Endothelial cell (in vitro differentiated cells): ENCODE results near the gene CHAF1A. TPM values are rescaled to one million over a fixed set of nuclear protein-coding genes. Genes with fewer than 3 reads are reported as not detected.

Experiments used
- DNase-seq: peaks from one replicate; pipeline ENCODE4 v3.0.0; 2021; ENCODE audit warnings: low spot score
- H3K27ac Mint-ChIP-seq: one replicate; pipeline ENCODE4 v1.8.0; 2021; ENCODE audit warnings: mixed read lengths, inconsistent platforms; ENCODE audit not compliant: unreplicated experiment
- H3K27me3 Mint-ChIP-seq: one replicate; pipeline ENCODE4 v1.8.0; 2021; ENCODE audit warnings: mild to moderate bottlenecking, moderate library complexity, mixed read lengths, inconsistent platforms; ENCODE audit not compliant: unreplicated experiment
- H3K36me3 Mint-ChIP-seq: one replicate; pipeline ENCODE4 v1.8.0; 2021; ENCODE audit warnings: mild to moderate bottlenecking, low read depth, mixed read lengths, inconsistent platforms; ENCODE audit not compliant: unreplicated experiment
- H3K4me1 Mint-ChIP-seq: one replicate; pipeline ENCODE4 v1.8.0; 2021; ENCODE audit warnings: mild to moderate bottlenecking, mixed read lengths, inconsistent platforms; ENCODE audit not compliant: unreplicated experiment
- H3K4me3 Mint-ChIP-seq: one replicate; pipeline ENCODE4 v1.8.0; 2021; ENCODE audit warnings: mild to moderate bottlenecking, mixed read lengths, inconsistent platforms; ENCODE audit not compliant: unreplicated experiment
- H3K9me3 Mint-ChIP-seq: one replicate; pipeline ENCODE4 v1.8.0; 2021; ENCODE audit warnings: mixed read lengths, inconsistent platforms; ENCODE audit not compliant: unreplicated experiment
- CTCF ChIP-seq: fragments of 200-600 bp; sonication (generic); IDR thresholded peaks from one replicate; pipeline ENCODE4 v1.5.0; 2021; ENCODE audit warnings: antibody characterized with exemption; ENCODE audit not compliant: unreplicated experiment
- total RNA-seq: library from RNA; stranded (reverse); fragmentation: NEBNext Ultra II Directional; extraction: Animal tissue kit (Norgen Biotek cat#: 25700); gene quantifications from one replicate; pipeline ENCODE4 v1.2.1, GENCODE V29; 2021; ENCODE audit not compliant: unreplicated experiment

CHAF1A gene
- total RNA-seq, 1 donor from 2014 or later: 29.8 TPM

- TF ChIP-seq CTCF: no peak
- Mint-ChIP-seq H3K4me1 (no peaks in the 10 kb centered on the region), H3K27ac (no peak overlapping the region), H3K9me3 (no peaks in the 10 kb centered on the region), H3K27me3 (peaks cover 4% of the 10 kb centered on the region), H3K36me3 (peaks cover 7% of the 10 kb centered on the region), H3K4me3 (no peak overlapping the region)
- DNase-seq: no peak
Measured at GRCh38 chr19:4447327-4448146, 45.1 kb downstream of the CHAF1A start.

GRCh38 chr19:4448147-4448985 lies 45.9 kb downstream of the CHAF1A start:
- no peak overlapping the region for H3K27ac Mint-ChIP-seq
- no peak for DNase-seq
- no peaks in the 10 kb centered on the region for H3K9me3 Mint-ChIP-seq
- H3K36me3 Mint-ChIP-seq: peaks cover 7% of the 10 kb centered on the region
- no peak overlapping the region for H3K4me3 Mint-ChIP-seq
- H3K4me1 Mint-ChIP-seq: no peaks in the 10 kb centered on the region
- no peak for TF ChIP-seq CTCF
- H3K27me3 Mint-ChIP-seq: peaks cover 4% of the 10 kb centered on the region

GRCh38 chr19:4449022-4449638 lies 46.7 kb downstream of the CHAF1A start:
- no peaks in the 10 kb centered on the region for H3K4me1 Mint-ChIP-seq

GRCh38 chr19:4449639-4450028 lies 47.2 kb downstream of the CHAF1A start:
- H3K27ac Mint-ChIP-seq: no peak overlapping the region
- peaks cover 4% of the 10 kb centered on the region for H3K36me3 Mint-ChIP-seq
- DNase-seq: no peak
- peak overlapping the region; percentile 67 for H3K4me3 Mint-ChIP-seq
- no peaks in the 10 kb centered on the region for H3K4me1 Mint-ChIP-seq
- TF ChIP-seq CTCF: no peak
- no peaks in the 10 kb centered on the region for H3K9me3 Mint-ChIP-seq
- H3K27me3 Mint-ChIP-seq: peaks cover 4% of the 10 kb centered on the region

More at GRCh38 chr19:4449022-4449638, 46.7 kb downstream of the CHAF1A start:
- Mint-ChIP-seq H3K4me3 (peak overlapping the region; percentile 67), H3K27ac (no peak overlapping the region), H3K36me3 (peaks cover 7% of the 10 kb centered on the region), H3K9me3 (no peaks in the 10 kb centered on the region), H3K27me3 (peaks cover 4% of the 10 kb centered on the region)
- no peak for DNase-seq
- TF ChIP-seq CTCF: no peak
